ENCODE measurements around the gene KCNH3.
"Not testable (repeated sequence)": the region's sequence is repeated elsewhere in the genome, so short reads cannot be mapped to it uniquely, and the experiment has no call there.

Gene KCNH3

GRCh38 chr12:49588281-49588680, 49.5 kb downstream of the KCNH3 start:
- no peak for DNase-seq

DNA sequence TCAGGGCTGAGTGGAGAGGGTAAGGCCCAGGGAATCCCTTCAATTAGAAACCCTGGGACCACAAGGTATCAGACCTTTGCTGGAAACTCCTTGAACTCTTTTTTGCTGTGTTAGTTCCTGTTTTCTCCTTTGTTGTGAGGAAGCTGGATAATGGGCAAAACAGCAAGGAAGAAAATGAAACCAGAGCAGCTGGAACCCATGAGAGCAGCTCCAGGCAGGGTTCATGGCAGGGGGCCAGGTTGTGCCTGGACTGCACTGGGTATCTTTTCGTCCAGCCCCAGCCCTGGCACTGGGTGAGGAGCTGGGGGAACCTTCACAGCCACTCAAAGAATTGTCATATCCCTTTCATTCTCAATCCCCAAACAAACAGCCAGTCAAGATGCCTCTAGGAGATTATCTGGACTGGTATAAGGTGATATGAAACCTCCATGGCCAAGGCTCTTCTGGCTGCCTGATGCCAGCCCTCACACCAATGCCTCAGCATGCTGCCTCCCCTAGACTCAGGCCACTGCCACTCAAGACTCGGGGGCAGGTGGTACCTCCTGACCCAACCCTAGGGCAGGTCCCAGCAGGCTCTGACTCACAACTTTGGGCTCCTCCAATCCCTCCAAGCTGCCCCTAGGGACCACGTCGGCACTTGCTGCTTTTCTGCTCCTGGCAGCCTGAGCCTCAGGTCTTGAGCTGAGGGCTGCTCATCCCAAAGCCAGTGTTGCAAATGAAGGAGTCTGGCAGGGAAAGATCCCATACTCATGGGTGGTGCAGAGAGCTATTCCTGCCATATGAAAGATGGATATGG, 50.1 kb downstream of the KCNH3 start:
- DNase-seq, result no peak

DNA sequence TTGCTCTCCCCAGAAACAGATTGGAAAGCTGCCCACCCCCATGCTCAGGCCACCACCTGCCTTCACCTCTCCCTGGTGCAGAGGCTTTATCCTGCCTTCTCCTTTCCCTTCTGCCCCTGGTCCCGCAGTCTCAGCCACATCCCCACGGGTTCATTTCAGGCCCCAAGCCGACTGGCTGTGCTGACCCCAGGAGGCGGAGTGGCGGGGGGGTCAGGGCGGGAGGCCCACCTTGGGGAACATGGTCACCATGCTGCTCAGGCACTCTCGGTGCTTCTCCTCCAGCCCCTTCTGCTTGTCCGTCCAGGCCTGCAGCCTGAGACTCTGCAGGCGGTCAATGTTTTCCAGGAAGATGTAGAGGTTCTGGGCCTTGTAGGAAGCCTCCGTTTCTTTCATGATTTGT, 59.7 kb downstream of the KCNH3 start:
- DNase-seq, result no peak

DNA sequence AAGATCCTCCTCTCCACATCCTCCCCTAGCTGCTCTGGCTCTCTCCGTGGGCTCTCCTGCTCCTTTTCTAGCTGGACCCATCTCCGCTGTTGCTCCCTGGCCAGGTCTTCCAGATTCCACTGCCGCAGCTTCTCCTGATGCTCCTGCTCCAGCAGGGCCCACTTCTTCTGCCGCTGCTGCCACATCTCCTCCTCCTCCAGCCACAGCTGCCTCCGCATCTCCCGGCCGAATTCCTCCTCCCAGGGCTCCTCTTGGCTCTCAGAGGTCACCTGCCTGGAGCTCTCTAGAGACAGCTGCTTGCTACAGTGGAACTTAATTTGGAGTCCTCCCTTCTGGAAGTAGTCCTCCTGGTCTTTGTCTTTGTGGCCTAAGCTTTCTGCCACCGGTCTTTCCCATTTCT, 61.1 kb downstream of the KCNH3 start:
- DNase-seq, result no peak

DNA sequence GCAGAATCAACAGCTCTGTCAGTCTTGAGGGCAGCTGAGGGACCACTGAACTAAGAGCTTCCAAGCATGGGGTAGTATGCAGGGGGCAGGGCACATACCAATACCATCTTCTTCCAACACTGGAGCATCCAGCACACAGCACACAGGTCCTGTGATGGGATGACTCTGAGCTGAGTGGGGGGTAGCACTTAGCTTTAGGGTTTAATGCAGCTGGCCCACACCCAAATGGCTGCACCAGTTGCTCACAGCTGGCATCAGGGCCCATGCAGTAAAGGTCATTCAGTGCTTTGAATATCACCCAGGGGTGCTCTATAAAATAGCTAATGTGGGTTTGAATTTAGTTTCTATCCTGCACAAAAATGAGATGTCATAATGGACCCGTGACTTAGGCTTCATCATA, 64.9 kb downstream of the KCNH3 start:
- no peak for DNase-seq

- DNase-seq, result no peak
These were observed 66.0 kb downstream of the KCNH3 start for GRCh38 chr12:49604856-49605255.

GRCh38 chr12:49605539-49605938, 66.7 kb downstream of the KCNH3 start, which contains the start of gene FAM186B:
Gene FAM186B, minus strand, starts transcription at chr12:49605639. Its CDS starts 162 bp downstream, at chr12:49605477.
- not testable (repeated sequence) for DNase-seq

Measured in fibroblast of skin of abdomen (primary cell).